Islet of Langerhans (tissue), 1 donor: ENCODE measurements around the gene OLIG1.

Source experiments
- FAIRE-seq: peaks from one replicate; lab custom pipeline; 2011; peaks lifted over from hg19 to GRCh38; lab: Jason Lieb, UNC

The OLIG1 gene

DNA sequence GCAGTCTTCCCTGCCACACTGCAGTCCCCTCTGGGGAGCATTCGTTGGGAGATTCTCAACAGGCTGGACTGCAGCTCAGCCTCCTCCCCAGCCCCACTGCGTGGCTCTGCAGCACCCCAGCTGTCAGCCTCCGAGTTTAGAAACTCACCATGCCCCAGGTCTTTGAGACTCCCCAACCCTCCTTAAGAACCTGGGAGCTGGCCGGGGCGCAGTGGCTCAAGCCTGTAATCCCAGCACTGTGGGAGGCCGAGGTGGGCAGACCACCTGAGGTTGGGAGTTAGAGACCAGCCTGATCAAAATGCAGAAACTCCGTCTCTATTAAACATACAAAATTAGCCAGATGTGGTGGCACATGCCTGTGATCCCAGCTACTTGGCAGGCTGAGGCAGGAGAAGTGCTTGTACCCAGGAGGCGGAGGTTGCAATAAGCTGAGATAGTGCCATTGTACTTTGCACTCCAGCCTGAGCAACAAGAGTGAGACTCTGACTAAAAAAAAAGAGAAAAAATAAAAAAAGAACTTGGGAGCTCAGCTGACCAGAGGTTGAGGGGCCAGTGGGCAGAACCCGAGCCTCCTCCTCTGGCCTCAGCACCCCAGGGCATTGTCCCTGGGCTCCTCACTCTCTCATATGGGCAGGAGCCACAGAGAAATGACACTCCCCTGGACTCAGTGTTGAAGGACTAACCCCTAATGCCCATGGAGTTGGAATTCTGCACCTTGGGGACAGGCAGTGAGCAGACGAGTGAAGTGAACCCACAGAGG, 38.6 kb upstream of the OLIG1 start:
- no peak for FAIRE-seq

DNA sequence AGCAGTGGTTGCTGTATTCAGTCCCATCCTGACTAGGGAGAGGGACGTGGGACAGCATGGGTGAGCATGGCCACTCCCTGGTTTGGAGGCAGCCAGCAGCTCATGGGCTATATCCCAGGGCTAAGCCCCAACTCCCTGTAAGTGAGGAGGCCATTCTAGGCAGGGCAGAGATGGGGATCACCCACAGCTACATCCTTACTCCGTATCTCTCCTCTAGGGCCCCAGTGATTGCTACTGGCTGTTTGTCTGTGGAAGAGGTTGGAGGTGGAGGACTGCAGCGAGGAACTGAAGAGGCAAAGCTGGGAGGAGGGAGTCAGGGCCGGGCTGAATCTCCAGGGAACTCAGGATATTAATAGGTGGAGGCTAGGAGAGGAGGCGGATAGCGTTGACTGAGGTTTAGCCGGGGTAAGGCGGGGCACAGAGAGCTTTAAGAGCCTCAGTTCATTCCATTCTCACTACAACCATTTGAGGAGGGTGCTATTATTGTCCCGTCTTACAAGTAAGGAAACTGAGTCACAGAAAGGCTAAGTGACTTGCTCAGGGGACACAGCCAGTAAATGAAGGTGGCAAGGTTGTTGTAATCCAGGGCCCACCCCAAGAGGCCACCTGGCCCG, 37.4 kb upstream of the OLIG1 start:
- no peak for FAIRE-seq

DNA sequence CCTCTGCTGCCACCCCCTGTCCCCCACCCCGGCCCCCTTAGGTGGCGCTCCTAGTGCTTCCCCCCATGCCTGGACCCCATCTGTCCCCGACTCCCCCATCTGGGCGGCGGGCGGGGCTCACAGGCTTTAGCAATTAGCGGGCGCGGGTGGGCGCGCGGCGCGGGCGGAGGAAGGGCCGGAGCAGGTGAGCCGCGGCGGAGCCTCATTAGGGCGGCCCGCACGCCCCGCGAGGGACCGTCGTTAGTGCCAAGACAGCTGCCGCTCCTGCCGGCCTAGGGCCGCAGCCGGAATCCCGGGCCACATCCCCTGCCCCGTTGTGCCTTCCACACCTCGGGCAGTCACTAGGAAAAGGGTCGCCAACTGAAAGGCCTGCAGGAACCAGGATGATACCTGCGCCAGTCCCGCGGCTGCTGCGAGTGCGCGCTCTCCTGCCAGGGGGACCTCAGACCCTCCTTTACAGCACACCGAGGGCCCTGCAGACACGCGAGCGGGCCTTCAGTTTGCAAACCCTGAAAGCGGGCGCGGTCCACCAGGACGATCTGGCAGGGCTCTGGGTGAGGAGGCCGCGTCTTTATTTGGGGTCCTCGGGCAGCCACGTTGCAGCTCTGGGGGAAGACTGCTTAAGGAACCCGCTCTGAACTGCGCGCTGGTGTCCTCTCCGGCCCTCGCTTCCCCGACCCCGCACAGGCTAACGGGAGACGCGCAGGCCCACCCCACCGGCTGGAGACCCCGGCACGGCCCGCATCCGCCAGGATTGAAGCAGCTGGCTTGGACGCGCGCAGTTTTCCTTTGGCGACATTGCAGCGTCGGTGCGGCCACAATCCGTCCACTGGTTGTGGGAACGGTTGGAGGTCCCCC, 36.6 kb upstream of the OLIG1 start:
- no peak for FAIRE-seq

DNA sequence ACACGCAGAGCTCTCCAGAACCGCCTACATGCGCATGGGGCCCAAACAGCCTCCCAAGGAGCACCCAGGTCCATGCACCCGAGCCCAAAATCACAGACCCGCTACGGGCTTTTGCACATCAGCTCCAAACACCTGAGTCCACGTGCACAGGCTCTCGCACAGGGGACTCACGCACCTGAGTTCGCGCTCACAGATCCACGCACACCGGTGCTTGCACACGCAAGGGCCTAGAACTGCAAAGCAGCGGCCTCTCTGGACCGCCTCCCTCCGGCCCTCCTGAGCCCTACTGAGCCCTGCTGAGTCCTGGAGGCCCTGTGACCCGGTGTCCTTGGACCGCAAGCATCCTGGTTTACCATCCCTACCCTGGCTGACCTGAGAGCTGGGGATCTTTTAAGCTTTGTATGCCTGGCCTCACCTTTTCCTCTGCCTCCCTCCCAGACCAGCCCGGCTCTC, 36.0 kb upstream of the OLIG1 start:
- no peak for FAIRE-seq

DNA sequence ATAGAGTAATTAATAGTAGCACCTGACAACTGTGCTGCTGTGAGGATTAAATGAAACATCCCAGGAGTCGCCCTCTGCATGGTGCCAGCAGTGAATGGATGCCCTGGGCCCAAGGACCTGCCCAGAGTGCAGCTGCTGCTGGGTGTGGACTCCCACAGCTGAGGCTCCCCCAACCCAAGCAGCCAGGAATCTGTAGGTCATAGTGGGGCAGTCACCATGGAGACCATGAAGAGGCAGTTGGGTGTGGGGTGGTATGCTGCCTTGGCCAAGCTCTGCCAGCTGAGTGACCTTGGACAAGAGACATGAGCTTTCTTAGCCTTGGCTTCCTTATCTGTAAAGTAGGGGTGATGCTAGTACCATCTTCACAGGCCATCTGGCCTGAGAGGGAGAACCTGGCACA, 34.8 kb upstream of the OLIG1 start:
- FAIRE-seq: no peak

DNA sequence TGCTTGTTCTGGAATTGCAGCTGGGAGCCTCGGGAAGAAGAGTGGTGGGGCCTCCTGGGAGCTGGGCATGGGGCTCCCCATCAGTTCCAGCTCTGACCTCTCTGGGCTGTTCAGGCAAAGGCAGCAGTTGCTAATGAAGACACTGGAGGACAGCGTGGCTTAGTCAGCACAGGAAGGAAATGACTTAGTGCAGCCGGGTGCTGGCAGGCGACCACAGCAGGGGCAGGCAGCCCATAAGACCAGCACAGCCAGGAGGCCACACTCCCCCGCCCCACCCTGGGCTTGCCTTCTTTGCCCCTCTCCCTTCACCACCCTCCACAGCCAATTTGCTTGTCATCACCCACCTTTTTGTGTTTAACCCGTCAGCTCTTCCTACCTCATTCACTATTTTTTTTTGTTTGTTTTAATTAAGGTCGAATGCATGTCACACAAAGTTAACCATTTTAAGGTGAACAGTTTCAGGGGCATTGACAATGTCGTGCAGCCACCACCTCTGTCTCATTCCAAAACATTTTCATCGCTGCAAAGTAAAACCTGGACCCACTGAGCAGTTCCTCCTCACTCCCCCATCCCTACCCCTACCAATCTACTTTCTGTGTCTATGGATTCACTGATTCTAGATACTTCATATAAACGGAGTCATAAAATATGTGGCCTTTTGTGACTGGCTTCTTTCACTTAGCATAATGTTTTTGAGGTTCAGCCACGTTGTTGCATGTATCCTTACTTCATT, 33.3 kb upstream of the OLIG1 start:
- no peak for FAIRE-seq

DNA sequence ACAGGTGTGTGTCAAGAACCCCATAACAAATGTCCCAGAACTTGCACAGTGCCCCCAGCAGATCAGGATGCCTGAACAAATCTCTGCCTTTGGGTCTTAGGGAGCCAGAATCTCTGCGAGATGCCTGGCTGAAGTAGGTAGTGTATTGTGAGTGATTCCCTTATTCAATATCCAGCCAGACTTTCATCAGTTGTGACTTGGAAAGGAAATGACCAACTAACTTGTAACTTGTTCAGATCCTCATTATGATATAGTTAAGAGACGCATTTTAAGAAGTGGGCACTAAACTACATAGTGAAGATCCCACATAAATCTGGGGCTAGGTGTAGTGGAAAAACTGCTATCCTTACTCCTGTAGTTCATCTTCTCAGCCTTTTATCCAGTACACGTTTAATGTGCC, 32.4 kb upstream of the OLIG1 start:
- FAIRE-seq: no peak

DNA sequence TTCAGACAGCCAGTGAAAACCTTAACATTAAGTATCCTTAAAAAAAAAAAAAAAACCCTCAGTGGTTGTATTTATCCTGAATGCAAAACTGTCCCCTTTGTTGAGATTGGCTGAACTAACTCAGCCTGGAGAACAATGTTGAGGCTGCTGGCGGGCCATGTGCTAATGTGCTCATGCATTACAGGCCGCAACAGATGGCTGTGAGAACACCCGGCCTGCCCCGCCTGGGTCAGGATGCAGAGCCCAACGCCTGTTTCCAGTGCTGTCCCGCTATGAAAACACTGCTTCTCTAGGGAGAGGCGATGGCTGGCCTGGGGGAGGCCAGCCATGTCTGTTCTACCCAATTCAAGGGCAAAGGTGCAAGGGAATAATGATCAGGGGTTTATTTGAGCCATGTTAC, 30.4 kb upstream of the OLIG1 start:
- FAIRE-seq: no peak

DNA sequence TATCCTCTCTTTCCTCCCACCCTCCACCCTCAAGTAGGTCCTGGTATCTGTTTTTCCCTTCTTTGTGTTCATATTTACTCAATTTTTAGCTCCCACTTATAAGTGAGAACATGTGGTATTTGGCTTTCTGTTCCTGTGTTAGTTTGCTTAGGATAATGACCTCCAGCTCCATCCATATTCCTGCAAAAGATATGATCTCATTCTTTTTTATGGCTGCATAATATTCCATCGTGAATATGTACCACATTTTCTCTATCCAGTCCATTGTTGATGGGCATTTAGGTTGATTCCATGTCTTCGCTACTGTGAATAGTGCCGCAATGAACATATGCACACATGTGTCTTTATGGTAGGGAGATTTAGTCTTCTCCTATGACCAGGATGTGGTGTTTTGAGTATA, 29.7 kb upstream of the OLIG1 start:
- FAIRE-seq: no peak

DNA sequence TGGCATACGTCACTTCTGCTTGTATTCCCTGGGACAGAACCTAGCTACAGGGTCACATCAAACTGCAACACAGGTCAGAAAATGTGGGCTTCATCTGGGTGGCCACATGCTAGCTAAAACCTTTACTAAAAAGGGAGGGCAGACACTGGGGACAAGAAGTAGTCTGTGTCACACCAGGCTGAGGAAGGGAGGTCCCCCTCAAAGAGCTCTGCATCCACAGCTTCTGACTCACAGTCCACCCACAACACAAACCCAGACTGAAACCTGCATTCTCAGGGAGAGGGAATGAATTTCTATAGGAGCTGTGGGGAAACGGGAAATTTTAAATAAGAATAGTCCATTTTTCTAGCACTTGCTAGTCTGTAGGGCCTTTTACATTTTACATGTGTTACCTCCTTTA, 28.0 kb upstream of the OLIG1 start:
- no peak for FAIRE-seq

DNA sequence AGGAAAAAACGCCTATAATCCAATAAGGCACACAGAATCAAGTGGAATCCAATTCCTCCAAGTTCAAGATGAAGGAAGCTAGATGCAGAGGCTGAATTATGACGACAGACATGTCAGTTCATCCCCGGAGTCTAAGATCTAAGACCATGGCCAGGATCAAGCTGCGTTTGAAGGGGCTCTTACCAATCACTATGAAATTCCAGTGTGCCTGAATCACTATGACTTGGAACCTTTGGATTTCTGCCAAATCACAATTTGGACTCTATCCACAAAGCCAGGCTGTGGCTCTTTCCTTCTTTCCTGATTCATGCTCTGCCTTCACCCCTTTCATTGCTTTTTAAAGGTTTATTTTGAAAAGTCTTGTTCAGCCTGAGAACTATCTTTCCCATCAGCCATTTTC, 27.1 kb upstream of the OLIG1 start:
- FAIRE-seq: no peak

DNA sequence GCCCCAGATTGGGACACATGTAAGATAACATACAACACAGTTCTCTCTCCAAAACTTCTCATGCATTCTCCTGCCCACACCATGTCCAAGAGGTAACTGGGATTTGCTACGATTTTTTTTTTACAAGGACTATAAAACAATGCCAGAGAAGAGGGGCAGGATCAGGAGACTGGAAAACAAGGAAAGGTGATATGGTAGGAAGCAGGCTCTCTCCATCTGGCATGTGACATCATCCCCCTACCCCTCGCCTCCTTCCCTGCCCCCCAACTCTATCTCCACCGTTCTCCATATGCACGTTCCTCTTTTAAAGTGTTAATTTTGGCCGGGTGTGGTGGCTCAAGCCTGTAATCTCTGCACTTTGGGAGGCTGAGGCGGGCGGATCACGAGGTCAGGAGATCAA, 23.5 kb upstream of the OLIG1 start:
- no peak for FAIRE-seq

DNA sequence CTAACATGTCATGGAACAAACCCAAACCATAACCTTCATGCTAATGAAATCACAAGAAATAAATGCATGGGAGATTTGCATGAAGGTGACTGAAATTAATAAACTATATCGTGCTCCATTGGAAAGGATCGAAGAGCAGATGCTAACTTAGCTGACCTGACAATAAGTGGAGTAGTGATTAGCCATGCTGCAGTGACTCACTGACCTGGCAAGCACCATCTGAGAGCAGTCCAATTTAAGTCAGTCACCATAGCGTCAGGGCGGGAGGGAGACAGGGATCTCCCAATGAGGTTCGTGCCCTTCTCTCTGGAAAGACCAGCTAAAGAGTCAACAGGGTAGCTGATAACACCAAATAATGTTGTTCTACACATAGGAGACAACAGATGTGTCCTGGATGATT, 22.7 kb upstream of the OLIG1 start:
- no peak for FAIRE-seq

DNA sequence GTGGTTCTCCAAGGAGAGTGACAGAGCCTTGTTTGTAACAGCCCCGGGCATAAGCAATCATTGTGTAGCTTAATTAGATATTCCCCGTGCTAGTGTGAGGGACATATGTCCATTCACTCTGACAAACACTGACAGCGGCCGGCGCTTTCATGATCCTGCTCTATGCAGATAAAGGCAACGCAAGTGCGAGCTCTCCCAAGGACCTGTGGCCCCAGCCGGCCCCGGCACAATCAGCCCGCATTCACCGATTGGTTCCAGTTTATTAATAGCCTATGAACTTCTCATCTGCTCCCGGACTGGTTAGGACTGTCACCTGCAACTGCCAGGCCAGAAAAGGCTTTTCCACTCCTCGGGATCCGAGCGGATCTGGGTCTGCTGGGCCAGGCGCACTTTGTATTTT, 18.0 kb upstream of the OLIG1 start:
- FAIRE-seq: no peak

DNA sequence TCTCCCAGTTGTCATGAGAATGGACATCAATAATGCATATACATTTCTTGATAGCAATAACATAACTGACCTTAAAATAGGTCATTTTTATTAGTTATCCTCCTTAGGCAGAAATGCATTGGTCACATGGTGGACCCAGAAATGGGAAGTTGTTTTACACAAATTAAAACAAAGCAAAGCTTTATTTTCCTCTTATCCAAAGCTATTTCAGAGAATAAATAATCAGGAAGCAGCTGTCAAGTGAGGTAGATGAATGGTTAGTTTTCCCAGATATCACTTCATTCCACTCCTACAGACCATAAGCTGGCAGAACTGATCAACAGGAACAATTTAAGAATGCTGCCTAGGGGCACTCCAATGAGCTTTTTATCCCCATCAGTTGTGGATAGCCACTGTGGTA, 16.0 kb upstream of the OLIG1 start:
- no peak for FAIRE-seq

DNA sequence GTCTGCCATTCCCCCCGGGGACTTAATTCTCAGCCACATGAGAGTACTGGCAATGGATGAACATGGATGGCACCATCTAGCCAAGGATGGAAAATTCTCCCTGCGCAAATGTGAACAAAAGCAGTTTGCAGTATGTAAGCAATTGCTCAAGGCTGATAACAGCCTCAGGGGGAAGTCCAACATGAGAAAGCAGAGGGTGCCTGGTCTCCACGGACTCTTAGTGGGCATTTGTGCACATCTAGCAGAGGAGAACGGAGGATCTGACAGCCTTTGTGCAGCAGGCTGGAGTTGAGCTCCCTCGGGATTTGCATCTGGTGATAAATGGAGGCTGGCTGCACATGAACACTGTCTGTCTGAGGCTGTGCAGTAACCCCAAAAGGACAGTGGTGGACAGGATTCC, 13.9 kb upstream of the OLIG1 start:
- FAIRE-seq: no peak

DNA sequence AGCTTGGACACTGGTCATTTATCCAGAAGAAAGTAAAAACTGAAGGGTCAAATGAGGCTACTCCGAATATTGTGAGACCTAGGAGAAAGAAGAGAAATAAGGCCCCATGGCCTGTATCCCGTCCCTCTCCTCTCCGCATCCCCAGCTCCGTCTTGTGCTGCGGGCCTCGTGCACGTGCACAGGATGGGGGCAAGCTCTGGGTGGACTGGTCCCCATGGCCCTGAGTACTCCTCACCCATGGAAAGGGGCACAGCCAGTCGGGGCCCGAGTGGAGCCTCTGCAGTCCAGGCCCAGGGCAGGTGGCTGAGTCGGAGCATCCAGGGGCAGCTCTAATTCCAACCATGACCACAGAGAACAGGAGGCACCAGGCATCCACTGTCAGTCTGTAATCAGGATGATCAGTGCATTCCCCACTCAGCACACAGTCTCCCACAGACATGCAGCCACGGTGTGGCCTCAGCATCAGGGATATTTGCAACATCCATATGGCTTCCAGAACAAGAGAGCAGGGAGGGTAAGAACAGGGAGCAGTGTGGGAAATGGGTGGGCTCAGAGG, 12.5 kb upstream of the OLIG1 start:
- no peak for FAIRE-seq

DNA sequence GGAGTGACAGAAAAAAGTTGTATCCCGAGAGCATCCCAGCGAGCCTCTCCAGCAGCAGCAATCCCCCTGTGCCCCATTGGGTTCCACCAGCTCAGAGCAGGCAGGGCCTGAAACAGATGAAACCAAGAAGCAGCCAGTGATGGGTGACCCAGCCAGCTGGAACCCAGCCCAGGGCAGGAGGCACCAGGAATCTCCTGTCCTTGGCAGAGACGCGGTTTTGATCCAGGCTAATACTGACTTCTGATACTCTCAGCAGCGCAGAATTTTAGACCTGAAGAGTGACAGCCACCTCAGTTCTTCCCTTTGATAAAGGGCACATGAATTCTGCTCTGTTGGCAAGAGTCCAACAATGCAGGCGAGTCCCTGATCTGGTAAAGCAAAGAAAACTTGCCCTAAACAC, 11.4 kb upstream of the OLIG1 start:
- FAIRE-seq: no peak

DNA sequence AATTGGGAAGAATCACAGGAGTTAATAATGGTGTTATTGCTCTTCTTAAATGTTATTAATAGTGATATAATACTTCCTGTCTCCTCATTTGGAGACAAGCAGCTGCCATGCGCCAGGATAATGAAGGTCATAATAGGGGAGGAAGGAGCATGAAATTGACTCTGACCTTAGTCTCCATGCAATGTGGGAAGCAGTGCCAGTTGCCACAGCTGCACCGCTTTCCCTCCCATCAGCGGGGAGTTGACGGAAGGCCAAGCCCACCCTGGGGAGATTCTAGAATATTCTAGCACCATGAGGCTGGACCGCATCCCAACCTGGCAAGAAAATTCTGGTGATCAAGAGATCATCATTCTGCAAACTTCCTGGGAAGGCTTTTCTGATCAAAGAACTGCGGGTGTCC, 11.0 kb upstream of the OLIG1 start:
- no peak for FAIRE-seq

DNA sequence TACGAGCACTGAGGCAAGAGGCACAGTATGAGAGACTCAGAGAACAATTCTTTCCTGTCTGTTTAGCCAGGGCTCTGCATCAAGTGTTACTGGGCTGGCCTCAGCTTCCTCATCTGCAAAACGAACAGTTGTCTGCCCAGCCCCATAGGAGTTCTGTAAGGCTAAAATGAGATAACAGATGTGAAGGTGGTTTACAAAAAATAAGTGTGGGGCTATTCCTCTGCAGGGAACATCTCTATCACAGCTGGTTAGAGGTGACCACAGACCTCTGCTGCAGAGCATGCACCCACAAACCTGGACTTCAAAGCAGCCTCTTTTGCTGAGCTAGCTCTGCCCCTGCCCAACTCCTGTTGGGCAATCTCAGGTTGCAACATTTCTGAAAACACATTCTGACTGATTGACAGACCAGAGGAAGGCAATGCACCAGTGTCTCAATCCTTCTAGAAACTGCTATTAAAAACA, 10.5 kb upstream of the OLIG1 start:
- FAIRE-seq: no peak

DNA sequence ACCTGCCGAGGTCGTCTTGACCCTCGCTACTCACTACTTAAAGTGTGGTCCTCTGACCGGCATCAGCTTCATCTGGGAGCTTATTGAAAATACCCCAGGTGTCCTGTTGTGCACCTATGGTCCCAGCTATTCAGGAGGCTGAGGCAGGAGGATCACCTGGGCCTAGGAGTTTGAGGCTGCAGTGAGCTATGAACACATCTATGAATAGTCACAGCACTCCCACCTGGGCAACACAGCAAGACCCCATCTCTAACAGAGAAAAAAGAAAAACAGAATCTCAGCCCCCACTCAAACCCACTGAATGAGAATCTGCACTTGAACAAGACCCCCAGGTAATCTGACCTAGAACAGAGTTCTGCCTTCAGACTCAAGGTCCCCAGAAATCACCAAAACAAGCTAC, 8.7 kb upstream of the OLIG1 start:
- no peak for FAIRE-seq

DNA sequence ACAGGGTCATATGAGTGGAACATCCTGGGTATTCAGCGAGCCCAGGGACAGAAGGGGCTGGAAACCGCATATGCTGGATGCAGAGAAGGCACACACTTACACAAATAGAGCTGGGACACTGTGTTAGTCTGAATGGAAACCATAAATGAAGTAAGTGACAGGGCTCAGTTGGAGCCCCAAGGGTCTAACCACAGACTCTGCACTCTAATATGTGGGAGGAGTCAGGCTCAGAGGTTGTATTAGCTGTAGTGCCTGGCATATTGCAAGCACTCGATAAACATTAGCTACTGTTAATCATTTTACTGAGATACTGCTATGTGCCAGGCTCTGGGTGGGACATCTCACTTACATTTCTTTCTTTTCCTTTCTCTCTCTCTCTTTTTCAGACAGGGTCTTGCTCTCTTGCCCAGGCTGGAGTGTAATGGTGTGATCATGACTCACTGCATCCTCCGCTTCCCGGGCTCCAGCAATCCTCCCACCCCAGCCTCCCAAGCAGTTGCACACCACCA, 6.5 kb upstream of the OLIG1 start:
- FAIRE-seq: no peak
